H54 (cell line): ENCODE measurements around the gene DCP1A.
"Not testable (repeated sequence)": the region's sequence is repeated elsewhere in the genome, so short reads cannot be mapped to it uniquely, and the experiment has no call there.

Experiments used
- DNase-seq: peaks from one replicate; pipeline ENCODE4 v3.0.0; 2011; ENCODE audit warnings: low spot score, mixed read lengths; ENCODE audit not compliant: insufficient read length
- FAIRE-seq: peaks from 3 replicates; lab custom pipeline; 2011; peaks lifted over from hg19 to GRCh38; lab: Jason Lieb, UNC
- POLR2A ChIP-seq: IDR thresholded peaks from 2 replicates; pipeline ENCODE4 v1.6.1; 2011; ENCODE audit warnings: low read depth, mild to moderate bottlenecking, low read length

The DCP1A gene

GRCh38 chr3:53253707-53254508 is 93.4 kb downstream of the DCP1A start:
- TF ChIP-seq POLR2A, result no peak
- FAIRE-seq, result no peak
- no peak for DNase-seq

GRCh38 chr3:53252947-53253322 is 94.4 kb downstream of the DCP1A start:
- not testable (repeated sequence) for FAIRE-seq, DNase-seq

DNA sequence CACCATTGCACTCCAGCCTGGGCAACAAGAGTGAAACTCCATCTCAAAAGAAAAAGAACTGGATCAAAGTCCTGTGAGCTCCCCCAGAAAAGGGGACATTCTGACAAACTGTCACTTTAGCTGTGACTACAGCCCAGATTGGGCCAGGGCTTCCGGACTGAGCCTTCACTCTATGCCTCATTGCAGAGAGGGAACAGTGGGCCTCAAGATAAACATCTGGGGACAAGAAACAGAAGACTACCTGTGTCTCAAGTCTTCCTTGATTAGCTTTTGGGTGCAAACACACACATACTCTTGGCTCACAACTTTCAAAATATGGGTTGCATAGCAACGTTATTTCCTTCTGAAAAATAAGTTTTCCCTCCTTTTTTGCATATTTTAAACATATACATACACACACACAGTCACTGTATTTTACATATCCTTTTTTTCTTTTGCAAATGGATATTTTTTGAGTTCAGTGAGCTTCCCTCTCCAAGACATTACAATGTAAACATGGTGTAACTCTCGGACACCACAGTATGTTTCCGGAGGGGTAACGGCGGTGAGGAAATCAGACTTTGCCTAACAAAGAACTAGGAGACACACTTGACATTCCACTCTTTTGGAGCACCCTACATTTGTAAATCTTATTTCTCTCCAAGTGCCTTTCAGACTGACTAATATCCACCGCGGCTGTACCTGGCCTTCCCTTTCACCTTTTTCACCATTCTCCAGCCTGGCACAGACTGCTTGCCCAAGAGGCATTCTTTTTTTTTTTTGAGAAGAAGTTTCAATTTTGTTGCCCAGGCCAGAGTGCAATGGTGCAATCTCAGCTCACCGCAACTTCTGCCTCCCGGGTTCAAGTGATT is 95.0 kb downstream of the DCP1A start:
- FAIRE-seq, result no peak
- no peak for DNase-seq
- TF ChIP-seq POLR2A, result no peak

DNA sequence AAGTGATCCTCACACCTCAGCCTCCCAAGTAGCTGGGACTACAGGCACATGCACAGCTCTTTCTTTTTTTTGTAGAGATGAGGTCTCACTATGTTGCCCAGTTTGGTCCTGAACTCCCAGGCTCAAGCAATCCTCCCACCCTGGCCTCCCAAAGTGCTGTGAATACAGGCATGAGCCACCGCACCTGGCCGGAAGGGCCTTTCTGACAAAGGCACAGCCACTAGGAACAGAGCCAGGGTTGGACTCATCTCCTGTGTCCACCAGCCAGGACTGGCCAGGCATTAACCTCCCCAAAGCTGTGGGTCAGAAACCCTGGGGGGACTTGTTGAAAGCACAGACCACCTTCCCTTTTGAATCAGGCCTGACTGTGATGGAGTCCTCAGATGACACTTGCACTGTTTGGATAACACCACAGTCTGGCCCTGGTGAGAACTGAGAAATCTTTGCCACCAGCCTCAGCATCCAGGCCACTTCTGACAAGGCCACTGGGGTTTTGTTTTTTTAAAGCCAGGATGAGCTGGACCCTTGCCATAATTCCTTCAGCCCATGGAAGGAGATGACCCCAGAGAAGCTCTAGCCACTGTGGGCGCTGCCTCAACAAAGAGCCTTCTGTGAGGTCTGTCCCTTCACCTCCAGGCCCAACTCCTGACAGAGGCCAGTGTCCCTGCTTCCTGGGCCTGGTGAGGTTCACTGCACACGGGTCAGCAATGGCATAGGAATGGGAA is 96.3 kb downstream of the DCP1A start:
- TF ChIP-seq POLR2A, result no peak
- DNase-seq, result no peak
- FAIRE-seq, result no peak

GRCh38 chr3:53250453-53250852 is 96.9 kb downstream of the DCP1A start:
- TF ChIP-seq POLR2A, result no peak
- FAIRE-seq (no peak), DNase-seq (no peak)

DNA sequence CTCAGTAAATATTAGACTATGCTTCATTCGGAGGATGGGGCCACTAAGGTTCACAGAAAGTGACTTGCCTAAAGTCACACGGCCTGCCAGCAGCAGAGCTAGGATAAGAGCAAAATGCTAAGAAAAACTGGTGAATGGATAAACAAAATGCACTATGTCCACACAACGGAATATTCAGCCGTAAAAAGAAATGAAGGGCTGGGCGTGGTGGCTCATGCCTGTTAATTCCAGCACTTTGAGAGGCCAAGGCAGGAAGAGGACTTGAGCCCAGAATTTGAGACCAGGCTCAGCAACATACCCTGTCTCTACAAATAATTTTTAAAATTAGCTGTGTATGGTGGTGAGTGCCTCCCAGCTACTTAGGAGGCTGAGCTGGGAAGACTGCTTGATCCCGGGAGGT is 99.2 kb downstream of the DCP1A start:
- FAIRE-seq, result no peak

GRCh38 chr3:53247619-53248018 is 99.7 kb downstream of the DCP1A start:
- TF ChIP-seq POLR2A, result no peak
- FAIRE-seq (no peak), DNase-seq (no peak)

More for the DNA sequence above, 99.2 kb downstream of the DCP1A start:
- TF ChIP-seq POLR2A, result no peak
- DNase-seq, result no peak

DNA sequence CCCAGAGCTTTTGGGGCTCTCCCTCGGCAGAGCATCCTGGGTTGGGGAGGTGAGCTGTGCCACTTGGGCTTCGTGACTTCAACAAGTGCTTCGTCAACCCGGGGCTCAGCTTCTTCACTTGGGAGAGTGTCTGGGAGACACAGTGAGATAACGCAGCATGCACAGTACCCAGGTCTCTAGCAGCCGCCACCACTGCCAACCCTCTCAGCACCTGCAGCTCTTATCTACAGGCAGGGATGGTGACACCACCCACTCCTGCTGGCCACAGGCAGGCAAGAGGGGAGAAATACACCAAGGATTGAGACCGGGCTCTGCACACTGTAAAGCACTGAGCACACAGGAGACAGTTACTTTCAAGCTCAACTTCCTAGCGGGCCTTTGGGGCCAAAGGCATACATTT is 103.1 kb downstream of the DCP1A start:
- no peak for TF ChIP-seq POLR2A
- DNase-seq, result no peak
- FAIRE-seq, result no peak

- no peak for TF ChIP-seq POLR2A
- DNase-seq (no peak), FAIRE-seq (no peak)
Observed at GRCh38 chr3:53243785-53244184, 103.6 kb downstream of the DCP1A start.

DNA sequence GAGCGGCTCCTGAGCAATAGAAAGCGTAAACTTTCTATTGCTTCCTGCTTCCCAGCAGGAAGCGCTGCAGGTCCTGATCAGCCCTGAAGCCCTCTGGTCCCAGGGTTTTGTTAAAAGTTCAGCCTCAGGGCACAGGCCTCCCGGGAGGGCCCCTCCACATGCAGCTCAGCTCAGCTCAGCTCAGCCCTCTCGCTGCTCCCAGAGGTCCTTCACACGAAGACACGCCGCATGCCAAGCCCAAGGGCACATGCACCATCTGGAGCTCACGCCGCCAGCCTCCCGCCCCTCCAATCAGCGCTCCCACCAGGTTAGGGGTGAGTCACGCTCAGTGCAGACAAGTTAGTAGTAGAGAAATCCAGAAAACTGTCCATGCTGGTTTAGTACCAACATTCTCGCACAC is 104.2 kb downstream of the DCP1A start:
- TF ChIP-seq POLR2A, result no peak
- FAIRE-seq (no peak), DNase-seq (no peak)

DNA sequence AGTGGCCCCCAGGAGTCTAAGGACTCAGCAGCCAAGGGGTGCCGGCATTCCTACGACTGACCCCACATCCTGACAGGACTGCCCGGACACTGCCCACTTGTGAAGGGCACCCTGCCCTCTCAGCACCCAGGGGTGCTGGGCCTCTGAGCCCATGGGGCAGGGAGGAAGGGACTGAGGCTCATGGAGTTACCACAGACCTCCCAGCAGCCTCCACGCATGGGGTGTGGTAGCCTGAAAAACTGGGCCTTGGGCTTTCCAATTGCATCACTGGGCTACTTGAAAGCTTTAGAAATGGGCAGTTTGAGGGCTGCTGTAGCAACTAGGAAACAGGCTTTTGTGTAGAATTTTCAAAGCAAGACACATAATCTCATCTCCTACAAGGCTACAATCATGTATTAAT is 104.7 kb downstream of the DCP1A start:
- FAIRE-seq (no peak), DNase-seq (no peak)

GRCh38 chr3:53242155-53242554 is 105.2 kb downstream of the DCP1A start:
- no peak for TF ChIP-seq POLR2A
- FAIRE-seq (no peak), DNase-seq (no peak)

More for the DNA sequence above, 104.7 kb downstream of the DCP1A start:
- no peak for TF ChIP-seq POLR2A

DNA sequence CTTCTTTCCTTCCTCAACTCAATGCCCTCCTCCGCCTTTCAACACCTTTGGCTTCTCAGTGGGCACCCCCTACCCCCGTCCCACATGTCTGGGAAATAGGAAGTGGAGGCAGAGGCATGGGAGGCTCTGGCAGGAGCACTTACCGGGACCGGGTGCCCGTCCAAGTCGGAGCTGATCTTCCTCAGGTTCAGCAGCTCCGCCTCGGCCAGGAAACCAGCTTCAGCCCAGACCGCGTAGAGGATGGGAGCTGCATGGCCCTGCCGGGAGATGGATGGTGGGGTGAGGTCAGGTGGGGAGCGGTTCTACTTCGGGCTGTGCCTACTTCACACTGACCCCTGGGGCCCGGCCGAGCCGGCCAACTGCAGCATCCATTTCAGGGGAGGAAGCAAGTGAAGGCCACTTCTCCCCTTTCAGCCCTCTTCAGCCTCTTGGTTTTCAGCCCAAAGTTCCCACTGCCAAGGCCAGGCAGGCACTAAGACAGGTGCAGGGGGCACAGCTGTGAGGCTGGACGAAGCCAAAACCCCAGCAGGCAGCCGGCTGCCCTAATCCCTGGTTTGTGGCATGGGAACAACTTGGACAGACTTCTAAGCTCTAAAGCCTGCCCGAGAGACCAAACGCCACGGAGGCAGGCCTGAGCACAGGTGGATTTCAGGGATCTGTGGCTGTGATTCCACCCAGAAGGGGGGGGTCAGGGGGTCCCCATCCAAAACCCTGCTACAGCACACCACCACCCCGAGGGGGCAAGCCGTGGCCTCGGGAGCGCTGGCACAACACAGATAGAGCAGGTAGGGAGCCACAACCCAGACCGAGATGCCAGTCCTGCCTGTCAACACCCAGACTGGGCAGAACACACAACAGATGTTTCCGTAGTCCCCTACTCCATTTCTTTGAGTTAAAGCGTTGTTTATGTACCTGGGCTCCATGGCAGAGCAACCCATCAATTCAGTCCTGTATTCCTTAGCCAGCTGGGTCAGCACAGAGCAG is 106.1 kb downstream of the DCP1A start:
- no peak for FAIRE-seq
- no peak for TF ChIP-seq POLR2A

GRCh38 chr3:53239800-53240199 is 107.5 kb downstream of the DCP1A start:
- FAIRE-seq (no peak), DNase-seq (no peak)
- TF ChIP-seq POLR2A, result no peak

More for the DNA sequence above, 106.1 kb downstream of the DCP1A start:
- DNase-seq, result no peak
